Jurkat, Clone E6-1 (cell line): ENCODE results near the gene BRI3BP.
A peak's percentile ranks its signal among the peaks of the same experiment; 100 is the strongest.
"Not testable (repeated sequence)": the region's sequence is repeated elsewhere in the genome, so short reads cannot be mapped to it uniquely, and the experiment has no call there.

ENCODE experiments used
- DNase-seq: peaks from one replicate; pipeline ENCODE4 v3.0.0-alpha.2; 2011; ENCODE audit warnings: low read depth, low spot score
- H3K4me3 ChIP-seq: 2 replicates; pipeline ENCODE4 v1.5.1; 2011; ENCODE audit warnings: mild to moderate bottlenecking, low read length, control low read depth, moderate library complexity

The BRI3BP gene

DNA sequence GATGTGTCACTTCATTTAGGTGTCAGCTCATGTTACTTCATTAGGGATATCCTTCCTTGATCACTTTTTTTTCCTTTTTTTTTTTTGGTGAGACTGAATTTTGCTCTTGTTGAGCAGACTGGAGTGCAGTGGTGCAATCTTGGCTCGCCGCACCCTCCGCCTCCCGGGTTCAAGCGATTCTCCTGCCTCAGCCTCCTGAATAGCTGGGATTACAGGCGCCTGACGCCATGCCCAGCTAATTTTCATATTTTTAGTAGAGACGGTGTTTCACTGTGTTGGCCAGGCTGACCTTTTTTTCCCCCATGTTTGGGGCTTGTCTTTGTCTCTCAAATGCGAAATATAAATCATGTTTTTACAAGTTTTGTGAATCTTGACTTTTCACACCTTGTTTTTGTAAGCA is 62.1 kb downstream of the BRI3BP start:
- no peak for DNase-seq

DNA sequence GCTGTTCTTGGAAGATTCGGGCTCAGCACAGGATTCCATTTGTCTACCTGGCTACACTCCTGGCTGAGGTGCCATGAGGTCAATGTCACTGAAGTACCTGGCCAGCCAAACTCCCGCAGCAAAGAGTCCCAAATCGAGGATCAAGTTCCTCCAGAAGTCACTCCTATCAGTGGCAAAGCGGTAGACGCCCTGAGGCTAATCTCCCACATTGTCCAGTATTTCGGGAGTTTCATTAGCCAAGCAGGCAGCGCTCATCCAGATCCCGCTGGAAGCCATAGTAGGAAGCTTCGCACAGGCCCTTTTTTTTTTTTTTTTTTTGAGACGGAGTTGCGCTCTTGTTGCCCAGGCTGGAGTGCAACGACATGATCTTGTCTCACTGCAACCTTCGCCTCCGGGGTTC is 62.9 kb downstream of the BRI3BP start:
- no peak overlapping the region for H3K4me3 ChIP-seq
- DNase-seq, result no peak

More for the DNA sequence above, 62.1 kb downstream of the BRI3BP start:
- no peak overlapping the region for H3K4me3 ChIP-seq

GRCh38 chr12:125057708-125058107 is 64.3 kb downstream of the BRI3BP start:
- H3K4me3 ChIP-seq, result no peak overlapping the region
- no peak for DNase-seq

- H3K4me3 ChIP-seq, result no peak overlapping the region
- DNase-seq, result no peak
These were observed 67.8 kb downstream of the BRI3BP start for GRCh38 chr12:125061229-125061628.

DNA sequence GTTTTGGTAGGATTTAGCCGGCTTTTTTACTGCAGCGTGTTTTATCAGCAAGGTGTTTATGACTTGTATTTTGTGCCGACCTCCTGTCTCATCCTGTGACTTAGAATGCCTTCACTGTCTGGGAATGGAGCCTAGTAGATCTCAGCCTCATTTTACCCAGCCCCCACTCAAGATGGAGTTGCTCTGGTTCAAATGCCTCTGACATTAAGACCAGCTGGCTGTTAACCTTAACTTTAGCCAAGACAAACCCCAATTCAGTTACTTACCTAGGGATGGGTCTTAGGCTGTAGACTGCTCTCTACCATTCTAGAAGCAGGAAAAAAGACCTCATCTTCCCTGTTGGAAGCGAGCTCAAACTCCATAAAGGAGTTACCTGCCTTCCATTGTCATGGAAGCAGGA is 70.1 kb downstream of the BRI3BP start:
- not testable (repeated sequence) for DNase-seq, H3K4me3 ChIP-seq

GRCh38 chr12:125064492-125064891 is 71.0 kb downstream of the BRI3BP start:
- no peak for DNase-seq
- peak overlapping the region; percentile 59 for H3K4me3 ChIP-seq

- peak; percentile 45 for DNase-seq
- H3K4me3 ChIP-seq, result peak within 1 kb of the TSS; percentile 59
These were observed 71.8 kb downstream of the BRI3BP start, which contains the start of gene AACS for GRCh38 chr12:125065021-125065918. Gene AACS, plus strand, starts transcription at chr12:125065435. Its CDS starts 150 bp downstream, at chr12:125065585.

DNA sequence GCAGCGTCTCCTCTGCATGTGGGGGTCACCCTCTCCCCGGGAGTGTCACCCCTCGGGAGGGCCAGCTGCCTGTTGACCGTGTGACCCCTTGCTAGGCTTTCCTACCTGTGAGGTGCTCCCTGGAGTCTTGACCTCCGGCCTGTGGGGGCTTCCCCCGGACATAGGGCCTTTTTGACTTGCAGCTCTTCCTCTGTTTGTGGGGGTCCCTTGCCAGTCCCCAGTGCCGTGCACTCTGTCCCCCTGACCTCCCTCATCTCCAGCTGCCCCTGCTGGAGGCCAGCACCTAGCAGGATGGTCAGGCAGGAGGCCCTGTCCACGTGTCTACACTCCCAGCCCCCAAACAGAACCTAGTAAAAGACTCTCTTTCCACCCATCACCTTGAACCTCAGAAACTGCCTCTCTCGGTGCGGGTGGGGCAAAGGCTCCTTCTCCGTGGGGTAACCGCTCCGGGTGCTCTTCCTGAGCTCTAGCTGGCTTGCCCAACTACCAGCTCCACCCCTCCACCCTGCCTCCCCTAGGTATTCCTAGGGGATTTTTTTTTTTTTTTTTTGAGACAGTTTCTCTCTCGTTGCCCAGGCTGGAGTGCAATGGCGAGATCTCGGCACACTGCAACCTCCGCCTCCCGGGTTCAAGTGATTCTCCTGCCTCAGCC is 72.6 kb downstream of the BRI3BP start:
- DNase-seq, result no peak
- H3K4me3 ChIP-seq, result peak overlapping the region; percentile 59

DNA sequence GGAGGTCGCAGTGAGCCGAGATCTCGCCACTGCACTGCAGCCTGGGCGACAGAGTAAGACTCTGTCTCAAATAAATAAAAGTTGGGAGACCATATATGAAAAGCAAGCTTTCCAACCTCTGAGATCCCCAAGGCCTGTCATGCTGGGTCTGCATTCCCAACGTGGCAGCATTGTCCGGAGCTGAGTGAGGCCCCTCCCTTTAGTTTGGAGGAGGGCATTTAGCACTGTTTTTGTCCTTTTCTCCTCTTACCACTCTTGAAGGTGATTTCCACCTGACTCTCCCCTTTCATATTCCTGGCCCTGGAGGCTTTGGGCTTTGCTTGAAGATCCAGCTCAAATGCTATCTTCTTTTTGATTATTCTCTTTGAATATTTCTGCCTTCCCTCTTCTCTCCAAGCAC is 74.9 kb downstream of the BRI3BP start:
- H3K4me3 ChIP-seq, result no peak overlapping the region
- no peak for DNase-seq

DNA sequence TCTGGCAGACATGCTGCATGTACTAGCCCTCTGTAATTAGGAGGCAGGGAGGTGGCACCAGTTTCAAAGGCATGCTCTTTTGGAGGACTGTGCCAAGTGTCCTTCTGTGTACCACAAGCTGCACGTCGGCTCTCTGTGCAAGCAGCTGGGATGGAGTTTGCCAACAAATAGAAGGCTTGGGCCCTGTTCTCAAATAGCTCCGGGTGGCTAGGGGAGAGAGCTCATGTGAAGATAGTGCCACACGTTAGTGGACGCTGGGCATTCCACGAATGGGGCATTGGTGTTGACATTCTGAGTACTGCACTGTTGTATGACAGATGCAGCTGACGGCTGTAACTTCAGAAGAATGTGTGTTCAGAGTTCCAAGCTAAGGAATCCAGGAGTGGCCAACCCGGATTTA is 76.2 kb downstream of the BRI3BP start:
- DNase-seq, result no peak
- H3K4me3 ChIP-seq, result no peak overlapping the region

- no peak for DNase-seq
- no peak overlapping the region for H3K4me3 ChIP-seq
These were observed 76.7 kb downstream of the BRI3BP start for GRCh38 chr12:125070112-125070511.

GRCh38 chr12:125070661-125071390 is 77.4 kb downstream of the BRI3BP start:
- no peak overlapping the region for H3K4me3 ChIP-seq
- DNase-seq, result no peak

DNA sequence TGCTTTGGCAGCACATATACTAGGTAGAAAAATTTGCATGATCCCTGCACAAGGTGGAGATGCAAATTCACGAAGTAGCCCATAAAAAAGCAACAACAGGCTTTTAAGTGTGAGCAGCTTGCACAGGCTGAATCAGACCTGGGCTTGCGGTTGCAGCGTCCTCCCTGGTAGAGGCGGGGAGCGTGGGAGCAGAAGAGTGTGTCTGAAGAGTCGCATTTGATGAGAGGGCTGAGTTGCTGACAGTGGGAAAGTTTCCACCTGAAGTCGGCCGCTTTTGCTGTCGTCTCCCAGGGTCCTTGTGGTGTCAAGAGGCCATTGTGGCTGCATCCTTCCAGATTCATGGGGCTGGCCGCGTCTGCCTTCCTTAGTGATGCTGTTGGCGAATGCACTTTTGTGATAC is 78.0 kb downstream of the BRI3BP start:
- H3K4me3 ChIP-seq, result no peak overlapping the region
- DNase-seq, result no peak

DNA sequence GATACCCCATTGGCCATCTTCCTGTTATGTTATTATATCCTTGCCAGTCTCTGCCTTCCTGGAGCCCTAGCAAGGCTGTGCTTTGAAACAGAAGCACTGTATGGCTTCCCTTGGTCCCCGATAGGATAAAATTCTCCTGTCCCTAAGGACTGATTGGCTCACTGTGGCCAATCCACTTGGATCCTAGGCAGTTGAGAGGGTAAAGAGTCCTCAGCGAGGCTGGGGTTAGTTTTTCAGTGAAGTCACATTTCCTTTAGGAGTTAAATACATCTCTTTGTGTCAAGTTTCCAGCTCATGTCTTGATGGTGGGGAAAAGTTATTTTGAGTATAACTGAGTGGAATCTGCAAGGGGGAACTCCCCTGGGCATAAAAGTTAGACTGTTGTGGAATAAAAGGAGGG is 79.1 kb downstream of the BRI3BP start:
- no peak overlapping the region for H3K4me3 ChIP-seq
- DNase-seq, result no peak

DNA sequence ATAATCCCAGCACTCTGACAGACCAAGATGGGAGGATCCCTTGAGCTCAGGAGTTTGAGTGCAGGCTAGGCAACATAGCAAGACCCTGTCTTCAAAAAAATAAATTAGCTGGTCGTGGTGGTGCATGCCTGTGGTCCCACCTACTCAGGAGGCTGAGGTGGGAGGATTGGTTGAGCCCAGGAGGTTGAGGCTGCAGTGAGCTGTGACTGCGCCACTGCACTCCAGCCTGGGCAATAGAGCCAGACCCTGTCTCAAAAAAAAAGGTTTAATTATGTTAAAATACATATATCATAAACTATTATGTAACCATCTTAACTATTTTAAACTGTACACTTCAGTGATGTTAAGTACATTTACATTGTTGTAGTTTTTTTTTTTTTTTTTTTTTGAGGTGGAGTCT is 80.8 kb downstream of the BRI3BP start:
- not testable (repeated sequence) for DNase-seq, H3K4me3 ChIP-seq

- H3K4me3 ChIP-seq, result no peak overlapping the region
- no peak for DNase-seq
These were observed 82.7 kb downstream of the BRI3BP start for GRCh38 chr12:125076103-125076502.

GRCh38 chr12:125079084-125079483 is 85.6 kb downstream of the BRI3BP start:
- no peak overlapping the region for H3K4me3 ChIP-seq
- no peak for DNase-seq

GRCh38 chr12:125079648-125080645 is 86.5 kb downstream of the BRI3BP start:
- no peak overlapping the region for H3K4me3 ChIP-seq
- DNase-seq, result no peak
